Transverse colon (tissue), 3 donors: ENCODE data around the gene C10orf53.

ENCODE experiments used
- POLR2A ChIP-seq: fragments of 450-650 bp; IDR thresholded peaks from one replicate; pipeline ENCODE4 v1.6.1; 2016; ENCODE audit warnings: antibody characterized with exemption, mild to moderate bottlenecking, moderate library complexity
- TF ChIP-seq, protein P1 (sequence below), 5 experiments: fragments of 200-600 bp in 3 of 5; fragments of 450-650 bp in 2 of 5; sonication (generic) in 3 of 5; IDR thresholded peaks; 1 replicate in 2 of 5; 2 replicates in 3 of 5; pipeline ENCODE4 v1.5.1; 2016 to 2017; ENCODE audit warnings: antibody characterized with exemption in 5 of 5, inconsistent platforms in 3 of 5, mild to moderate bottlenecking in 2 of 5, moderate library complexity in 1 of 5

DNA sequence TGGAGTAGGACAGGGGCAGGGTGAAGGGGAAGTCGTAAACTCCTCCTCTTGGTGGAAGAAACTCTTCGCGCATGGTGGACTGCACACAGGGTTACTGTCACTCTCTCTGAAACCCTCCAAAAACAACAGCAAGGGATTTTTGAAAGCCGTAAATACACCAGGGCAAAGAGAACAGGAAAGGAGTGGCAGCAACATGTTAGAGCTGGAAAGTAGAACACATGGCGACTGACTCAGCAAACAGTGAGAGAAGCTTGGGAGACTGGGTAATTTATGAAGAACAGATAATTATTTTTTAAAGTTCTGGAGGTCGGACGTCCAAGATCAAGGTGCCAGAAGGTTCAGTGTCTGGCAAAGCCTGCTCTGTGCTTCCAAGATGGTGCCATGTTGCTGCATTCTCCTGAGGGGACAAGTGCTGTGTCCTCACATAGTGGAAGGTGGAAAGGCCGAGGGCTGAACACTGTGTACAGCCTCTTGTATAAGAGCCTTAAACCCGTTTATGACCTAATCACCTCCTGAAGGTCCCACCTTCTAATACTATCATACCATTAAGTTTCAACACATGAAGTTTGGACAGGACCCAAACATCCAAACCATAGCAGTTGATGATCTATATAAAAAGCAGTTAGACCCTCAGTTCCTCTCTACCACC is 22.5 kb upstream of the C10orf53 start:
- TF ChIP-seq POLR2A = no peak
- TF ChIP-seq, protein P1, sequence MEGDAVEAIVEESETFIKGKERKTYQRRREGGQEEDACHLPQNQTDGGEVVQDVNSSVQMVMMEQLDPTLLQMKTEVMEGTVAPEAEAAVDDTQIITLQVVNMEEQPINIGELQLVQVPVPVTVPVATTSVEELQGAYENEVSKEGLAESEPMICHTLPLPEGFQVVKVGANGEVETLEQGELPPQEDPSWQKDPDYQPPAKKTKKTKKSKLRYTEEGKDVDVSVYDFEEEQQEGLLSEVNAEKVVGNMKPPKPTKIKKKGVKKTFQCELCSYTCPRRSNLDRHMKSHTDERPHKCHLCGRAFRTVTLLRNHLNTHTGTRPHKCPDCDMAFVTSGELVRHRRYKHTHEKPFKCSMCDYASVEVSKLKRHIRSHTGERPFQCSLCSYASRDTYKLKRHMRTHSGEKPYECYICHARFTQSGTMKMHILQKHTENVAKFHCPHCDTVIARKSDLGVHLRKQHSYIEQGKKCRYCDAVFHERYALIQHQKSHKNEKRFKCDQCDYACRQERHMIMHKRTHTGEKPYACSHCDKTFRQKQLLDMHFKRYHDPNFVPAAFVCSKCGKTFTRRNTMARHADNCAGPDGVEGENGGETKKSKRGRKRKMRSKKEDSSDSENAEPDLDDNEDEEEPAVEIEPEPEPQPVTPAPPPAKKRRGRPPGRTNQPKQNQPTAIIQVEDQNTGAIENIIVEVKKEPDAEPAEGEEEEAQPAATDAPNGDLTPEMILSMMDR (IDR thresholded peaks at IDR 0.05) = no peak
